Omental fat pad (tissue), 4 donors: Measurements from ENCODE around the gene CNOT1. TPM values are rescaled to one million over a fixed set of nuclear protein-coding genes. Genes with fewer than 3 reads are reported as not detected.

Experiments used
- ATAC-seq: fragments of 150-250 bp; one replicate; pipeline ENCODE4 v1.9.1; 2016; ENCODE audit warnings: mild to moderate bottlenecking, moderate library complexity; ENCODE audit not compliant: low FRiP score
- DNase-seq: peaks from one replicate; pipeline ENCODE4 v3.0.0-alpha.2; 2019; ENCODE audit warnings: low spot score
- total RNA-seq, 4 donors: library from RNA; depleted of rRNA; stranded (reverse); fragments of >200 nt; gene quantifications; one replicate each; pipeline ENCODE4 v1.1.0, GENCODE V29; 2016
- TF ChIP-seq, protein P1 (sequence below), 3 donors: fragments of 450-650 bp; IDR thresholded peaks; one replicate each; pipeline ENCODE4 v1.5.1; 2016 to 2017; ENCODE audit warnings: antibody characterized with exemption in 3 of 3, mild to moderate bottlenecking in 3 of 3, moderate library complexity in 2 of 3

Gene CNOT1
- total RNA-seq, 4 donors from 2014 or later, result 85.4 to 132 (median 103) TPM

- ATAC-seq, result no peak
Observed at GRCh38 chr16:58530179-58530578, 99.4 kb downstream of the CNOT1 start.

GRCh38 chr16:58519707-58520106, 109.9 kb downstream of the CNOT1 start:
- ATAC-seq (no peak), DNase-seq (no peak)
- TF ChIP-seq, protein P1, sequence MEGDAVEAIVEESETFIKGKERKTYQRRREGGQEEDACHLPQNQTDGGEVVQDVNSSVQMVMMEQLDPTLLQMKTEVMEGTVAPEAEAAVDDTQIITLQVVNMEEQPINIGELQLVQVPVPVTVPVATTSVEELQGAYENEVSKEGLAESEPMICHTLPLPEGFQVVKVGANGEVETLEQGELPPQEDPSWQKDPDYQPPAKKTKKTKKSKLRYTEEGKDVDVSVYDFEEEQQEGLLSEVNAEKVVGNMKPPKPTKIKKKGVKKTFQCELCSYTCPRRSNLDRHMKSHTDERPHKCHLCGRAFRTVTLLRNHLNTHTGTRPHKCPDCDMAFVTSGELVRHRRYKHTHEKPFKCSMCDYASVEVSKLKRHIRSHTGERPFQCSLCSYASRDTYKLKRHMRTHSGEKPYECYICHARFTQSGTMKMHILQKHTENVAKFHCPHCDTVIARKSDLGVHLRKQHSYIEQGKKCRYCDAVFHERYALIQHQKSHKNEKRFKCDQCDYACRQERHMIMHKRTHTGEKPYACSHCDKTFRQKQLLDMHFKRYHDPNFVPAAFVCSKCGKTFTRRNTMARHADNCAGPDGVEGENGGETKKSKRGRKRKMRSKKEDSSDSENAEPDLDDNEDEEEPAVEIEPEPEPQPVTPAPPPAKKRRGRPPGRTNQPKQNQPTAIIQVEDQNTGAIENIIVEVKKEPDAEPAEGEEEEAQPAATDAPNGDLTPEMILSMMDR (IDR thresholded peaks at IDR 0.05), result no peak

More at GRCh38 chr16:58530179-58530578, 99.4 kb downstream of the CNOT1 start:
- TF ChIP-seq, protein P1 (IDR thresholded peaks at IDR 0.05), result no peak
- DNase-seq, result no peak

DNA sequence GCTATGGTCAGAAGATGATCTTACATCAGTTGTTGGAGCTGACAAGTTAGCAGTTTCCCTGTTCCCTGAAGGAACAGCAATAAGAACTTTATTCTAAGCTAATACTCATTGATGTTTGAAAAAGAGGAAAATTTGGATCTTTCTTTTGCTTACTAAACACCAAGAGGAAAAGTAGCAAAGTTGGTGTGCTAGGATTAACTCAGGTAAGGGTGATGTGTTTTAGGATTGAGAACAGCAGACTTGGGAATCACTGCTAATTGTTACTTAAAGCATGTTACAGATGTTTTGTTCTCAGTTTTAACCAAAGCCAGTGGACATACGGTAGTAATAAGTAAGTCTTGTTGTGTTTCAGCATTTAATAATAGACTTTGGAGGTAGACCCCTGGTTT, 110.7 kb downstream of the CNOT1 start:
- DNase-seq (no peak), ATAC-seq (no peak)
- TF ChIP-seq, protein P1 (IDR thresholded peaks at IDR 0.05), result no peak

DNA sequence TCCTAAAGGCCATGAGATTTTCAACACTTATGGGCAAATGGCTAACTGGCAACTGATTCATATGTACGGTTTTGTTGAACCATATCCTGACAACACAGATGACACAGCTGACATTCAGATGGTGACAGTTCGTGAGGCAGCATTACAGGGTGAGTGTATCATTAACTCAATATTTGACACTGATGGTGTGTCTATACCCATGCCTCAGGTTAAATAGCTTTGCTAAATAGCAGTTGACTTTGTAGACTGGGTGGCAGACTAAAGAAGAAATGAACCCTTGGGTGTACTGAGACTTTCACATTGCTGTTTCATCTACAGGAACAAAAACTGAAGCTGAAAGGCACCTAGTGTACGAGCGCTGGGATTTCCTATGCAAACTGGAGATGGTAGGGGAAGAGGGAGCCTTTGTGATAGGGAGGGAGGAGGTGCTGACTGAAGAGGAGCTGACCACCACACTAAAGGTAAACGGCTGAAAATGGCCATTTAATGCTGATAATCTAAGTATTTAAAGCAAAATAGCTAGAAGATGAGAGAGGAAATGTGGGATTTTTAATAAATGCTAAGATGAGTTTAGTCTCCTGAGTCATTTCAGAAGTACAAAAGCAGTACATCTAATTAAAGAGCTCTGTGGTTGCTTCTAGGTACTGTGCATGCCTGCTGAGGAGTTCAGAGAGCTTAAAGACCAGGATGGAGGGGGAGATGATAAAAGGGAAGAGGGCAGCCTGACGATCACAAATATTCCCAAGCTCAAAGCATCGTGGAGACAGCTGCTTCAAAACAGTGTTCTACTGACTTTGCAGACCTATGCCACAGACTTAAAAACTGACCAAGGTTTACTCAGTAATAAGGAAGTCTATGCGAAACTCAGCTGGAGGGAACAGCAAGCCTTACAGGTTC, 111.3 kb downstream of the CNOT1 start:
- DNase-seq (no peak), ATAC-seq (no peak)
- TF ChIP-seq, protein P1 (IDR thresholded peaks at IDR 0.05), result no peak

DNA sequence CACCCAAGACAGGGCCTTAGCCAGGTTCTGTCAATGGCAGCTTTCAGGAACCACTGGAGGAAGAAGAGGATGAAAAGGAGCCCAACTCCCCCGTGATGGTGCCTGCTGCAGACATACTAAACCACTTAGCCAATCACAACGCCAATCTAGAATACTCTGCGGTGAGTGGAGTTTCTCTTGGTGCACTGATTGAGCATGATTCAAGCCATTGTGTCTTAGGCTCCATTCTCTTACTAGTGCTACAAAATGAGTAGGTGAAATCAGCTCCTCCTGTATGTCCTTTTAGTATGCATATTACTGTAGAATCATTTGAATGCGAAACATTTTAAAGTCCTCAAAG, 112.9 kb downstream of the CNOT1 start:
- TF ChIP-seq, protein P1 (IDR thresholded peaks at IDR 0.05), result no peak

DNA sequence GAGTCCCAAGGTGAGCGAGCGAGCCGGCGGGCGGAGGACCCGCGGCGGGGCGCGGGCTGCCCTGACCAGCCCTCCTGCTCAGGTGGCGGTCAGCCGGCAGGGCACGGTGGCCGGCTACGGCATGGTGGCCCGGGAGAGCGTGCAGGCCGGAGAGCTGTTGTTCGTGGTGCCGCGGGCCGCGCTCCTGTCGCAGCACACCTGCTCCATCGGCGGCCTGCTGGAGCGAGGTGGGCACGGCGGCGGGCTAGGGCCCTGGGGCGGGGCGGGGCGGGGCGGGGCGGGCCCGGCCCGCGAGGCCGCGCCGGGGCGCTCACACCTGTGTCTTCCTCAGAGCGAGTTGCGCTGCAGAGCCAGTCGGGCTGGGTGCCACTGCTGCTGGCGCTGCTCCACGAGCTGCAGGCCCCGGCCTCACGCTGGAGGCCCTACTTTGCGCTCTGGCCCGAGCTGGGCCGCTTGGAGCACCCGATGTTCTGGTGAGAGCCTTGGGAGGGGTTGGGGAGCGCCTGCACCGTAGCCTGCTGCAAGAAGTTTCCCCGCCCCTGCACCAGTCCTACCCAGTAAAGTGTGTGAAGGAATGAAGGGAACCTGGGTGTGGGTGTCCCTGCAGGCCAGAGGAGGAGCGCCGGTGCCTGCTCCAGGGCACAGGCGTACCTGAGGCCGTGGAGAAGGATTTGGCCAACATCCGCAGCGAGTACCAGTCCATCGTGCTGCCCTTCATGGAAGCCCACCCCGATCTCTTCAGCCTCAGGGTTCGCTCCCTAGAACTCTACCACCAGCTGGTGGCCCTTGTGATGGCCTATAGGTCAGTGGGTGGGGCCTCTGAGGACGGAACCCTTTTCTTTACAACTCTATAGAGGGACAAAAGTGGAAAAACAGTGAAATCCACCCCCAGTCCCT, 113.5 kb downstream of the CNOT1 start:
- ATAC-seq, result peak; percentile 20
- TF ChIP-seq, protein P1 (IDR thresholded peaks at IDR 0.05), result no peak
- DNase-seq, result no peak

More for the DNA sequence above, 112.9 kb downstream of the CNOT1 start:
- no peak for DNase-seq
- no peak for ATAC-seq
